HCT116 (cell line): ENCODE measurements around the gene SPEF2. TPM values are rescaled to one million over a fixed set of nuclear protein-coding genes. Genes with fewer than 3 reads are reported as not detected.

Experiments
- ATAC-seq: fragments of 200-7000 bp; cut with Tn5 transposase; 2 replicates; pipeline ENCODE4 v1.9.1; 2020; ENCODE audit warnings: mild to moderate bottlenecking, moderate library complexity
- BruUV-seq: library from RNA; stranded (reverse); fragments of 400-500 nt; replicated peaks from 2 replicates; lab custom pipeline; 2021; lab: Mats Ljungman, UMichigan
- CTCF ChIA-PET: fragments of 300-600 bp; sonication (Branson Sonifier 250); formaldehyde crosslinking; loops from one replicate; lab custom pipeline; 2021; ENCODE audit warnings: antibody characterized with exemption; lab: Charles Lee
- POLR2A ChIA-PET: fragments of 300-600, 350-600 bp; sonication (Branson Sonifier 250); formaldehyde crosslinking; loops from one replicate; lab custom pipeline; 2021; ENCODE audit warnings: antibody characterized with exemption; lab: Charles Lee
- RAD21 ChIA-PET, 2 experiments: fragments of 300-600 bp; sonication (Branson Sonifier 250); formaldehyde crosslinking; loops; one replicate each; lab custom pipeline; 2023; ENCODE audit warnings: low total read pairs in 2 of 2; ENCODE audit not compliant: uncharacterized antibody in 2 of 2, unreplicated experiment in 2 of 2, low non-redundant PET in 1 of 2; lab: Charles Lee
- DNase-seq: peaks from one replicate; pipeline ENCODE4 v3.0.0-alpha.2; 2010; ENCODE audit warnings: low read depth, low spot score
- H2AFZ ChIP-seq: fragments of 200-600 bp; shearing (Covaris generic), sonication (generic); 2 replicates; pipeline ENCODE4 v1.6.1; 2017; ENCODE audit warnings: low read depth, mixed run types, mixed read lengths, antibody characterized with exemption, low read length; ENCODE audit not compliant: poor library complexity, severe bottlenecking
- H3K27ac ChIP-seq: 2 replicates; pipeline ENCODE4 v1.5.1; 2012; ENCODE audit warnings: low read depth, low read length
- H3K27me3 ChIP-seq: fragments of 200-600 bp; sonication (generic); 2 replicates; pipeline ENCODE4 v1.6.1; 2016; ENCODE audit warnings: mixed run types, low read length, mixed read lengths; ENCODE audit not compliant: insufficient read depth
- H3K36me3 ChIP-seq, 2 experiments: fragments of 200-500 bp in 1 of 2; fragments of 200-600 bp in 1 of 2; sonication (Bioruptor generic) in 1 of 2; sonication (generic) in 1 of 2; 2 replicates each; pipeline versions ENCODE4 v1.5.1 to v1.6.1; 2014 to 2016; ENCODE audit warnings: low read length in 2 of 2, inconsistent platforms in 1 of 2, mixed read lengths in 1 of 2, mixed run types in 1 of 2; ENCODE audit not compliant: insufficient read depth in 2 of 2, control insufficient read depth in 1 of 2
- H3K4me1 ChIP-seq, 2 experiments: fragments of 200-600 bp in 1 of 2; sonication (generic) in 1 of 2; 2 replicates each; pipeline versions ENCODE4 v1.5.1 to v1.6.1; 2012 to 2017; ENCODE audit warnings: low read length in 2 of 2, inconsistent platforms in 1 of 2, mild to moderate bottlenecking in 1 of 2, mixed read lengths in 1 of 2, mixed run types in 1 of 2, moderate library complexity in 1 of 2; ENCODE audit not compliant: insufficient read depth in 2 of 2, control insufficient read depth in 1 of 2
- H3K4me2 ChIP-seq: fragments of 200-600 bp; sonication (generic); 2 replicates; pipeline ENCODE4 v1.6.1; 2017; ENCODE audit warnings: mixed run types, low read length, mixed read lengths
- H3K4me3 ChIP-seq, 2 experiments: fragments of 200-600 bp in 1 of 2; sonication (generic) in 1 of 2; replicated peaks in 1 of 2; 2 replicates each; pipeline ENCODE4 v1.5.1; 2011 to 2016; ENCODE audit warnings: low read length in 2 of 2, control low read depth in 1 of 2, low read depth in 1 of 2, mild to moderate bottlenecking in 1 of 2, mixed read lengths in 1 of 2, mixed run types in 1 of 2
- H3K79me2 ChIP-seq: fragments of 200-600 bp; sonication (generic); 2 replicates; pipeline ENCODE4 v1.6.1; 2017; ENCODE audit warnings: mild to moderate bottlenecking, mixed run types, low read length, moderate library complexity, mixed read lengths; ENCODE audit not compliant: insufficient read depth
- H3K9ac ChIP-seq: fragments of 200-600 bp; sonication (generic); 2 replicates; pipeline ENCODE4 v1.6.1; 2016; ENCODE audit warnings: low read length, mixed read lengths
- H3K9me2 ChIP-seq: fragments of 200-600 bp; sonication (generic), shearing (Covaris generic); 2 replicates; pipeline ENCODE4 v1.6.1; 2017; ENCODE audit warnings: mixed run types, mild to moderate bottlenecking, moderate library complexity; ENCODE audit not compliant: insufficient read depth
- H3K9me3 ChIP-seq, 2 experiments: fragments of 200-500 bp in 1 of 2; fragments of 200-600 bp in 1 of 2; sonication (Bioruptor generic) in 1 of 2; sonication (generic) in 1 of 2; 2 replicates each; pipeline ENCODE4 v1.6.1; 2014 to 2017; ENCODE audit warnings: low read length in 2 of 2, mixed read lengths in 2 of 2, inconsistent platforms in 1 of 2, low read depth in 1 of 2, mild to moderate bottlenecking in 1 of 2, mixed run types in 1 of 2, moderate library complexity in 1 of 2; ENCODE audit not compliant: control insufficient read depth in 1 of 2, insufficient read depth in 1 of 2
- H4K20me1 ChIP-seq: fragments of 200-600 bp; sonication (generic), shearing (Covaris generic); 2 replicates; pipeline ENCODE4 v1.6.1; 2017; ENCODE audit warnings: mixed run types, mild to moderate bottlenecking, moderate library complexity; ENCODE audit not compliant: insufficient read depth
- CBX3 ChIP-seq: IDR thresholded peaks from 2 replicates; pipeline ENCODE4 v1.6.1; 2012; ENCODE audit warnings: low read depth
- ELF1 ChIP-seq: IDR thresholded peaks from 2 replicates; pipeline ENCODE4 v1.6.1; 2012; ENCODE audit warnings: low read depth, borderline replicate concordance
- EZH2 ChIP-seq: fragments of 200-600 bp; sonication (generic); IDR thresholded peaks from 2 replicates; pipeline ENCODE4 v1.6.1; 2017; ENCODE audit warnings: antibody characterized with exemption, mixed run types
- FOSL1 ChIP-seq: IDR thresholded peaks from 2 replicates; pipeline ENCODE4 v1.6.1; 2012; ENCODE audit warnings: low read depth
- POLR2A ChIP-seq: IDR thresholded peaks from 2 replicates; pipeline ENCODE4 v1.7.0; 2011; ENCODE audit warnings: borderline replicate concordance; ENCODE audit not compliant: insufficient read depth, insufficient read length; ENCODE audit errors: extremely low read depth
- POLR2AphosphoS5 ChIP-seq: IDR thresholded peaks from 2 replicates; pipeline ENCODE4 v1.6.1; 2011; ENCODE audit warnings: mild to moderate bottlenecking, low read depth, low read length, moderate library complexity
- RAD21 ChIP-seq: IDR thresholded peaks from 2 replicates; pipeline ENCODE4 v1.6.1; 2012; ENCODE audit warnings: low read depth, mild to moderate bottlenecking
- SIN3A ChIP-seq: IDR thresholded peaks from 2 replicates; pipeline ENCODE4 v1.6.1; 2012; ENCODE audit warnings: low read depth
- TCF7L2 ChIP-seq: IDR thresholded peaks from 2 replicates; pipeline ENCODE4 v1.7.0; 2011; ENCODE audit warnings: borderline replicate concordance, inconsistent platforms; ENCODE audit not compliant: insufficient read depth, insufficient read length; ENCODE audit errors: extremely low read depth
- ZNF274 ChIP-seq: fragments of 200-500 bp; sonication (Bioruptor generic); IDR thresholded peaks from 2 replicates; pipeline ENCODE4 v1.6.1; 2014; ENCODE audit warnings: mild to moderate bottlenecking, low read depth, low read length, inconsistent platforms
- intact Hi-C: fragments of 100-400 bp; cut with micrococcal nuclease; formaldehyde crosslinking; loops from 2 replicates; pipeline ENCODE4 v1.10.0; 2022
- total RNA-seq: library from RNA; stranded (reverse); gene quantifications from one replicate; pipeline ENCODE4 v1.2.1, GENCODE V29; 2021; ENCODE audit not compliant: unreplicated experiment
- TF ChIP-seq, protein P1 (sequence below), 3 experiments: fragments of 200-600 bp in 1 of 3; sonication (generic) in 1 of 3; IDR thresholded peaks in 2 of 3; conservative IDR thresholded peaks in 1 of 3; 2 replicates each; pipeline ENCODE4 v1.5.1; 2012 to 2017; ENCODE audit warnings: low read depth in 2 of 3, low read length in 2 of 3, antibody characterized with exemption in 1 of 3, borderline replicate concordance in 1 of 3, control low read depth in 1 of 3, mild to moderate bottlenecking in 1 of 3, mixed read lengths in 1 of 3, mixed run types in 1 of 3, moderate library complexity in 1 of 3; ENCODE audit not compliant: insufficient read depth in 1 of 3

The SPEF2 gene
- total RNA-seq, 1 experiment from 2014 or later, result 4.6 TPM

DNA sequence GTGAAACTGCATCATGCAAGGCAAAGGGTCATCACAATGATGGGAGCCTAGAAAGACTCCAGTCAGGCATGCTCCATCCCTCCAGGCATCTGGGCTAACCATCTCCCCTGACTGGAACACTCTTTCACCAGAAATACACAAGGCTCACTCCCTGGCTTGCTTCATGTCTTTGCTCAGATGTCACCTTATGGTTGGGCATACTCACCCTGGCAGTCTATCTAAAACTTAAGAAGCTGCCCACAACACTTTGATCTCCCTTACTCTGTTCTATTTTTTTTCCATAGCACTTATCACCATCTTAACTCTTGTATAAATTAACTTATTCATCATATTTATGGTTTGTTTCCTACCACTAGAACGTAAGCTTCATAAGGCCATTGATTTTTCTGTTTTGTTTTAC, 90.0 kb downstream of the SPEF2 start:
- H3K9me3 ChIP-seq, result no peaks in the 10 kb centered on the region
- no peak for DNase-seq
- no peak overlapping the region for H3K9ac ChIP-seq
- BruUV-seq, result no TSS peak
- TF ChIP-seq ELF1, result no peak
- TF ChIP-seq RAD21, result no peak
- TF ChIP-seq POLR2A, result no peak
- no peak for TF ChIP-seq FOSL1
- TF ChIP-seq POLR2AphosphoS5, result no peak
- no peak for TF ChIP-seq TCF7L2
- TF ChIP-seq, protein P1, sequence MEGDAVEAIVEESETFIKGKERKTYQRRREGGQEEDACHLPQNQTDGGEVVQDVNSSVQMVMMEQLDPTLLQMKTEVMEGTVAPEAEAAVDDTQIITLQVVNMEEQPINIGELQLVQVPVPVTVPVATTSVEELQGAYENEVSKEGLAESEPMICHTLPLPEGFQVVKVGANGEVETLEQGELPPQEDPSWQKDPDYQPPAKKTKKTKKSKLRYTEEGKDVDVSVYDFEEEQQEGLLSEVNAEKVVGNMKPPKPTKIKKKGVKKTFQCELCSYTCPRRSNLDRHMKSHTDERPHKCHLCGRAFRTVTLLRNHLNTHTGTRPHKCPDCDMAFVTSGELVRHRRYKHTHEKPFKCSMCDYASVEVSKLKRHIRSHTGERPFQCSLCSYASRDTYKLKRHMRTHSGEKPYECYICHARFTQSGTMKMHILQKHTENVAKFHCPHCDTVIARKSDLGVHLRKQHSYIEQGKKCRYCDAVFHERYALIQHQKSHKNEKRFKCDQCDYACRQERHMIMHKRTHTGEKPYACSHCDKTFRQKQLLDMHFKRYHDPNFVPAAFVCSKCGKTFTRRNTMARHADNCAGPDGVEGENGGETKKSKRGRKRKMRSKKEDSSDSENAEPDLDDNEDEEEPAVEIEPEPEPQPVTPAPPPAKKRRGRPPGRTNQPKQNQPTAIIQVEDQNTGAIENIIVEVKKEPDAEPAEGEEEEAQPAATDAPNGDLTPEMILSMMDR (IDR thresholded peaks at IDR 0.05 in 2 of 3, conservative IDR thresholded peaks at IDR 0.05 in 1 of 3; ENCODE audit: borderline replicate concordance in 1 of 3, insufficient read depth in 1 of 3, low read depth in 2 of 3, low read length in 2 of 3), result no peak
- no peak for TF ChIP-seq ZNF274
- no peak for TF ChIP-seq CBX3
- TF ChIP-seq SIN3A, result no peak
- no peak for TF ChIP-seq EZH2
- TF ChIP-seq, all 23 proteins: peak for 0
- Histone ChIP-seq H2AFZ (no peak overlapping the region), H4K20me1 (no peaks in the 10 kb centered on the region), H3K27ac (no peak overlapping the region), H3K27me3 (no peaks in the 10 kb centered on the region; the same call in 1 of the 2 replicates), H3K79me2 (no peaks in the 10 kb centered on the region), H3K36me3 (no peaks in the 10 kb centered on the region), H3K4me1 (no peaks in the 10 kb centered on the region), H3K9me2 (no peaks in the 10 kb centered on the region), H3K4me2 (no peak overlapping the region), H3K4me3 (no peak overlapping the region)
- ChIA-PET POLR2A (no interaction called here), RAD21 (no interaction called here), CTCF (no interaction called here)
- intact Hi-C loops, result no loop called here
- no peak for ATAC-seq
